Measurements from ENCODE around the gene FBP2.

DNA sequence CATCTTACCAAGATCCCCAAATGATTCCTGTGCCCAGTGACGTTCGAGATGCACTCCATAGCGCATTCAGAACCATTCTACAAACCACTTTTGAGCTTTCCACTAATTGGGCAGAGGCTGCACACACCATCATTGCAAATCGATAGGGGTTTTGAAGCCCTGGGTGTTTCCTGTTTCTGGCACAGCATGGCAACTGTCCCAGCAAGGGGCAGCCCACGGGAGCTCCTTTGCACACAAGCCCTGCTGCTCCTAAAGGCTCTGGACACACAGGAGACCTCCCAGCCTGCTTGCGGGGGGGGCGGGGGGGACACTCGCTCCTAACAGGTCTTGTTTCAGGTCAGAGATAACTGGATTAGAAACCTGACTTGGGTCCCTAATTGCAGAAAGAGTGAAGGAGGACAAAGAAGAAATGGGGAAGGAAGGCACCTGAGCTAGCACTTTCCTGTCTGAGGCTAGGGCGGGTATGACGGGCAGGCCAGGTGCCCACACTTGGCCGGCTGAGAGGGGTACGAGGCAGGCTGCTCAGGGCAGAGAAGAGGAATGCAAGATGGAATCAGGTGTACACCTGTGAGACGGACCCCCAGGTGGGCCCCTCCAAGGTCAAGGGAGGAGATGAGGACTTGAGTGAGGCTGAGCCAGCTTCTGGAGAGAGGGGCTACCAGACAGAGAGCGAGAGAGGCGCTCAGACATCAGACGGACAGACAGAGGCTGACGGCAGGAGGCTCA lies 44.9 kb upstream of the FBP2 start:
- TF ChIP-seq, protein P1, sequence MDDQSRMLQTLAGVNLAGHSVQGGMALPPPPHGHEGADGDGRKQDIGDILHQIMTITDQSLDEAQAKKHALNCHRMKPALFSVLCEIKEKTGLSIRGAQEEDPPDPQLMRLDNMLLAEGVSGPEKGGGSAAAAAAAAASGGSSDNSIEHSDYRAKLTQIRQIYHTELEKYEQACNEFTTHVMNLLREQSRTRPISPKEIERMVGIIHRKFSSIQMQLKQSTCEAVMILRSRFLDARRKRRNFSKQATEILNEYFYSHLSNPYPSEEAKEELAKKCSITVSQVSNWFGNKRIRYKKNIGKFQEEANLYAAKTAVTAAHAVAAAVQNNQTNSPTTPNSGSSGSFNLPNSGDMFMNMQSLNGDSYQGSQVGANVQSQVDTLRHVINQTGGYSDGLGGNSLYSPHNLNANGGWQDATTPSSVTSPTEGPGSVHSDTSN (IDR thresholded peaks at IDR 0.05) = no peak
- TF ChIP-seq, protein P2, sequence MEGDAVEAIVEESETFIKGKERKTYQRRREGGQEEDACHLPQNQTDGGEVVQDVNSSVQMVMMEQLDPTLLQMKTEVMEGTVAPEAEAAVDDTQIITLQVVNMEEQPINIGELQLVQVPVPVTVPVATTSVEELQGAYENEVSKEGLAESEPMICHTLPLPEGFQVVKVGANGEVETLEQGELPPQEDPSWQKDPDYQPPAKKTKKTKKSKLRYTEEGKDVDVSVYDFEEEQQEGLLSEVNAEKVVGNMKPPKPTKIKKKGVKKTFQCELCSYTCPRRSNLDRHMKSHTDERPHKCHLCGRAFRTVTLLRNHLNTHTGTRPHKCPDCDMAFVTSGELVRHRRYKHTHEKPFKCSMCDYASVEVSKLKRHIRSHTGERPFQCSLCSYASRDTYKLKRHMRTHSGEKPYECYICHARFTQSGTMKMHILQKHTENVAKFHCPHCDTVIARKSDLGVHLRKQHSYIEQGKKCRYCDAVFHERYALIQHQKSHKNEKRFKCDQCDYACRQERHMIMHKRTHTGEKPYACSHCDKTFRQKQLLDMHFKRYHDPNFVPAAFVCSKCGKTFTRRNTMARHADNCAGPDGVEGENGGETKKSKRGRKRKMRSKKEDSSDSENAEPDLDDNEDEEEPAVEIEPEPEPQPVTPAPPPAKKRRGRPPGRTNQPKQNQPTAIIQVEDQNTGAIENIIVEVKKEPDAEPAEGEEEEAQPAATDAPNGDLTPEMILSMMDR (IDR thresholded peaks at IDR 0.05) = no peak
